Cortex of kidney (tissue), 1 donor: Measurements from ENCODE around the gene NOC3L.

Experiments used
- DNase-seq: peaks from one replicate; lab custom pipeline; 2025; lab: John Stamatoyannopoulos, UW

NOC3L gene

DNA sequence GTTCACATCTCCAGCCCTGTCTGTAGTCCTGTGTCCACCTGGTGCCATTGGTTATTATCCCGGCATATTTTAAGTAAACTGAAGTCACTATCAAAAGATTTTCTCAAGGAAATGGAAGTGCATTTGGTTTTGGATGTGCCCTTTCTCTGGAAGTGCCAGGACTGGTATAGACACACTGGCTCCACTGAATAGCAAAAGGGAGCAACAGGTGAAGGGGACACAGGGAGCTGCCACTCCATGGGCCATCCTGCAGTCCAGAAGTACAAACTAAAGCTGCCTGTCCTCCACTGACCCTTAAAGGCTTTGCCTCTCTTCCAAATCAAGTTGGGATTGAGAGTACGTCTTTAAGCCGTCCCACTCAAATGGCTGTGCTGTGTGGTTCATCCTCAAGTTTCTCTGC is 62.7 kb downstream of the NOC3L start:
- no peak for DNase-seq

- no peak for DNase-seq
These were observed 63.3 kb downstream of the NOC3L start for GRCh38 chr10:94299417-94299816.

- no peak for DNase-seq
These were observed 68.6 kb downstream of the NOC3L start for GRCh38 chr10:94294168-94294567.

- DNase-seq, result no peak
These were observed 69.4 kb downstream of the NOC3L start for GRCh38 chr10:94293354-94293753.

- DNase-seq, result no peak
These were observed 70.2 kb downstream of the NOC3L start for GRCh38 chr10:94292434-94293090.

DNA sequence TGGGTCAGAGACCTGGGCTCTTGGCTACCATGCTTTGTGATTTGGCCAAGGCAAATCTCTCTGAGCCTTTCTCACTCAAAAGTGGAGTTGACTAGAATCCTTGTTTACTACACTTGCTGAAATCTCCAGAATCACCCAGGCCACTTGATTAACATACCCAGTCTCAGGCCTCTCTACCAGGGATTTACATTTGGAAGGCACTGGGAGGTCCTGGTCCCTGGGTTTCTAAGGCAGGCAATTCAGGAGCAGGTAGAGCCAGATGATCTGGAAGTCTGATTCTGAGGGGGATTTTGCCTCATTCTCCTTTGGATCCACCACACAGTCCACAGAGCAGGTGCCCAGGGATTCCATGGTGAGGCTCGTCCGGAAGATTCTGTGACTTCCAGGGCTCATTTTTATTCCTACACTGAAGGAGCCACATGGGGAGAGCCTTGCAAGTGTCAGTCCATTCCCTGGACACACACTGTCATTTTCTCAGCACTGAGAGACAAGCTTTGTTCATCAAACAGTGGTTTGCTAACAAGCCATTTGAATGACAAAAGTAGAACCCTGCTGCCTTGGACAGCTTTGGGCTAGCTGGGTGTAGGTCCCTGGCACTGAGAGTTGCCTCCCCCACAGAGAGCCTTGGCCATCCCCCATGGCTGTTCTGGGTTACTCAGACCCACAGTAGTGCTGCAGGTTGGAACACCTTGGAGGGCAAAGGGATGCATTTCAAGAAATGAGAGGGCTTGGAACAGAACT is 74.2 kb downstream of the NOC3L start:
- DNase-seq, result no peak

- DNase-seq, result no peak
These were observed 75.4 kb downstream of the NOC3L start for GRCh38 chr10:94287336-94287735.

DNA sequence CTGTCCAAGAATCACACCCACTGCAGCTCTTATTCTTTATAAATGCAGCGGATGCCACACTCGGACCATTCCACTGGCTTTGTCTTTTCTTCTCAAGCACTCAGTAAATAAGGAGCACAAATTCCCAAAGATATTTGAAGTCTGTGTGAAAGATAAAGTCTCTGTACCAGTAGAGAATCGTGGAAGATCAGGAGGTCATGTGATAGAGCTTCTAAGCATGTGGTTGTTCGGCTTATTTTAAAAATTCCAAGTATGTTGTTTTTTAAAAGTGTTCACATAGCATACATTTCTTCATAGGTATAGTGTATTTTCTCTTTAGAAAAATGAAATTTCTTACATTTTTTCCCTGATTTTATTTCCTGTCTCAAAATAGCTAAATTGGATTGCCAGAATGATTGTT is 75.8 kb downstream of the NOC3L start:
- no peak for DNase-seq

GRCh38 chr10:94285271-94285670 is 77.5 kb downstream of the NOC3L start:
- no peak for DNase-seq
